MCF 10A (cell line): ENCODE data around the gene ILF2. TPM values are rescaled to one million over a fixed set of nuclear protein-coding genes. Genes with fewer than 3 reads are reported as not detected.
"Not testable (repeated sequence)": the region's sequence is repeated elsewhere in the genome, so short reads cannot be mapped to it uniquely, and the experiment has no call there.

Experiments used
- Bru-seq: library from RNA; stranded (reverse); fragments of 400-500 nt; gene quantifications from one replicate; lab custom pipeline; 2021; lab: Mats Ljungman, UMichigan
- BruChase-seq, 2 experiments: library from RNA; stranded (reverse); fragments of 400-500 nt; gene quantifications; one replicate each; lab custom pipeline; 2021; lab: Mats Ljungman, UMichigan
- BruUV-seq: library from RNA; stranded (reverse); fragments of 400-500 nt; replicated peaks from 2 replicates; lab custom pipeline; 2021; lab: Mats Ljungman, UMichigan
- CTCF ChIA-PET: fragments of 300-600 bp; sonication (Branson Sonifier 250); formaldehyde crosslinking; extraction: SDS; loops from one replicate; lab custom pipeline; 2021; ENCODE audit warnings: antibody characterized with exemption, inconsistent platforms; lab: Yijun Ruan, JAX
- POLR2A ChIA-PET: fragments of 300-600, 350-650 bp; sonication (Branson Sonifier 250); formaldehyde crosslinking; extraction: SDS; loops from one replicate; lab custom pipeline; 2020; ENCODE audit warnings: antibody characterized with exemption, inconsistent platforms; lab: Yijun Ruan, JAX
- DNase-seq: peaks from one replicate; pipeline ENCODE4 v3.0.0-alpha.2; 2018; ENCODE audit not compliant: unreplicated experiment
- H3K27ac Mint-ChIP-seq: one replicate; pipeline ENCODE4 v1.8.0; 2022; ENCODE audit warnings: mild to moderate bottlenecking, low read depth, mixed read lengths; ENCODE audit not compliant: unreplicated experiment
- H3K27me3 Mint-ChIP-seq: one replicate; pipeline ENCODE4 v1.8.0; 2022; ENCODE audit warnings: mixed read lengths; ENCODE audit not compliant: insufficient read depth, unreplicated experiment
- H3K36me3 Mint-ChIP-seq: one replicate; pipeline ENCODE4 v1.8.0; 2022; ENCODE audit warnings: mild to moderate bottlenecking, moderate library complexity, mixed read lengths; ENCODE audit not compliant: insufficient read depth, unreplicated experiment
- H3K4me1 Mint-ChIP-seq: one replicate; pipeline ENCODE4 v1.8.0; 2022; ENCODE audit warnings: mixed read lengths; ENCODE audit not compliant: insufficient read depth, unreplicated experiment
- H3K4me3 Mint-ChIP-seq: one replicate; pipeline ENCODE4 v1.8.0; 2022; ENCODE audit warnings: mild to moderate bottlenecking, moderate library complexity, mixed read lengths; ENCODE audit not compliant: unreplicated experiment
- H3K9me3 Mint-ChIP-seq: one replicate; pipeline ENCODE4 v1.8.0; 2022; ENCODE audit warnings: mixed read lengths; ENCODE audit not compliant: unreplicated experiment
- intact Hi-C: fragments of 100-400 bp; cut with micrococcal nuclease; formaldehyde crosslinking; loops from 2 replicates; pipeline ENCODE4 v1.14.1; 2022
- long read RNA-seq: library from polyadenylated mRNA; stranded (forward); transcript quantifications from one replicate; pipeline ENCODE4 v2.0.0, GENCODE V29; 2022
- total RNA-seq: library from RNA; stranded (reverse); gene quantifications from 2 replicates; pipeline ENCODE4 v1.2.3, GENCODE V29; 2022
- TF ChIP-seq, protein P1 (sequence below): fragments of 200-600 bp; IDR thresholded peaks from one replicate; pipeline ENCODE4 v1.8.0; 2022; ENCODE audit warnings: antibody characterized with exemption, mild to moderate bottlenecking; ENCODE audit not compliant: unreplicated experiment

Gene ILF2
- total RNA-seq = 348 and 374 TPM in 2 replicates
- percentile 97 among the genes with signal in this experiment for Bru-seq, nascent RNA
- percentile 99 among the genes with signal in this experiment for BruChase-seq, experiment 1, labeled RNA remaining after a 6-hour chase
- percentile 98 among the genes with signal in this experiment for BruChase-seq, experiment 2, labeled RNA remaining after a 2-hour chase
- long read RNA-seq, transcript ILF2-201 (14 exons, 1,659 nt) = major isoform, 1,095 of 1,209 reads
- long read RNA-seq, partial matches to known transcripts = 45 of 1,209 reads
- long read RNA-seq, other reads (novel, unspliced or antisense) = 66 of 1,209 reads

DNA sequence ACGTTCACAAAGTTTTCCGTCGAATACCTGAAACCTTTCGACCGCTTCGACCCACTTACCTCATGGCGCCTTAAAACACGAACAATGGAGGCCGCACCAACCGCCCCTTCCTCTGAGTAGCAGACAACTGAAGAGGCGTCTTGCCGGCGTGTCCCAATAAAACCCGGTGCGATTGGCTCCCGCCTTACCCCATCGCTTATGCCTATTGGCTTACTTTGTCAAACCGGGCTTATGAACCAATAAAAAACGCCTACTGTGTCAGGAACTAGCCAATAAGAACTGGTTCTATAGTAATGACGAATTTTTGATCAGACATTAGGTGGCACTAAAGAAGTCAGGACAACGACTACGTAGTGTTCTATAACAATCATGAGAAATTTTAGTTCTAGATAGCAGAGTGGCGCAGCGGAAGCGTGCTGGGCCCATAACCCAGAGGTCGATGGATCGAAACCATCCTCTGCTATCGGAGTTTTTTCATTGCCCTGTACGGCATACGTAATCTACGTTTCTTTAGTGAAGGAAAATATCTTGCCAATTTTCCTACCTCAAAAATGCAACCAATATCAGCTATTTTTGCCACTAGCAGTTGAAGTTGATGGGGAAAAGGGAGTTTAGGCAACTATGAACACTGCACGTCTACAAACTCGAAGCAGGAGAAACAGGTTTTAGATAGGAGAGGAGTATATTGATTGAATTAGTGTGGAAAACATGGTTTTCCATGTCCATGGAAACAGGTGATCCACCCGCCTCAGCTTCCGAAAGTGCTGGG lies at the start of gene ILF2:
Gene ILF2 (minus strand): TSS at position 135 of the 769 bp plus-strand sequence. CDS start 71 bp downstream, at position 64.
- Mint-ChIP-seq H3K4me1 (peaks cover 5% of the 10 kb centered on the region), H3K27ac (no peak within 1 kb of the TSS), H3K4me3 (no peak within 1 kb of the TSS), H3K9me3 (no peaks in the 10 kb centered on the region), H3K27me3 (no peaks in the 10 kb centered on the region), H3K36me3 (no peaks in the 10 kb centered on the region)
- ChIA-PET CTCF (interaction anchor here (0.6 to 14.1 kb wide), 11 partner anchors 12 to 321 kb away, joined by 3 to 273 read pairs (median 4); no protein-coding TSS in a partner anchor), POLR2A (interaction anchor here (0.5 to 8.0 kb wide), 42 partner anchors 10 to 1634 kb away, joined by 3 to 80 read pairs (median 4); partner anchors contain the start of genes CHTOP, CREB3L4, DENND4B and INTS3)
- TSS peak; percentile 96 for BruUV-seq
- TF ChIP-seq, protein P1, sequence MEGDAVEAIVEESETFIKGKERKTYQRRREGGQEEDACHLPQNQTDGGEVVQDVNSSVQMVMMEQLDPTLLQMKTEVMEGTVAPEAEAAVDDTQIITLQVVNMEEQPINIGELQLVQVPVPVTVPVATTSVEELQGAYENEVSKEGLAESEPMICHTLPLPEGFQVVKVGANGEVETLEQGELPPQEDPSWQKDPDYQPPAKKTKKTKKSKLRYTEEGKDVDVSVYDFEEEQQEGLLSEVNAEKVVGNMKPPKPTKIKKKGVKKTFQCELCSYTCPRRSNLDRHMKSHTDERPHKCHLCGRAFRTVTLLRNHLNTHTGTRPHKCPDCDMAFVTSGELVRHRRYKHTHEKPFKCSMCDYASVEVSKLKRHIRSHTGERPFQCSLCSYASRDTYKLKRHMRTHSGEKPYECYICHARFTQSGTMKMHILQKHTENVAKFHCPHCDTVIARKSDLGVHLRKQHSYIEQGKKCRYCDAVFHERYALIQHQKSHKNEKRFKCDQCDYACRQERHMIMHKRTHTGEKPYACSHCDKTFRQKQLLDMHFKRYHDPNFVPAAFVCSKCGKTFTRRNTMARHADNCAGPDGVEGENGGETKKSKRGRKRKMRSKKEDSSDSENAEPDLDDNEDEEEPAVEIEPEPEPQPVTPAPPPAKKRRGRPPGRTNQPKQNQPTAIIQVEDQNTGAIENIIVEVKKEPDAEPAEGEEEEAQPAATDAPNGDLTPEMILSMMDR = peak; percentile 27
- DNase-seq = peak; percentile 100
- intact Hi-C loops = loop anchor here (1.0 to 5.0 kb wide), 8 partner anchors 37 to 160 kb away; partner anchors contain the start of genes CHTOP, INTS3 and S100A13

DNA sequence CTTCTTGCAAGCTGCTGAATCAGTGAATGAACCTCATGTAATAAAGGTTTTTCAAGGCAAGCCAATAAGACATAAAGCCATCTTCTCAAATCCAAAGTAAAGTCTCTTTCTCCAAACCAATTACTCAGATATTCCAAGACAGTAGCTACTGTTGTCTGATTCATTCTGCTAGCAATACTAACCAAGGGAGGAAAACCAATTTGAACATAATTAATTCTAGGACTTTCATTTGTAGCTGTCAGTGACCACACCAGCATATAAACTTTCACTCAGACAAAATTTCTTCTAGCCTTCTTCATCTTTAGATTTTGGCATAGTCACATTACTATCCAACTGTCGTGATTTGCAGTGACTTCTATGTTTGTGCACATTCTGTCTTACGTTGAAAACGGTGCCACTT lies 46.5 kb upstream of the ILF2 start:
- Mint-ChIP-seq H3K4me1 (no peaks in the 10 kb centered on the region), H3K27ac (no peak overlapping the region), H3K4me3 (no peak overlapping the region), H3K27me3 (no peaks in the 10 kb centered on the region), H3K9me3 (no peaks in the 10 kb centered on the region), H3K36me3 (no peaks in the 10 kb centered on the region)
- no TSS peak for BruUV-seq
- DNase-seq = no peak
- TF ChIP-seq, protein P1 = no peak
- POLR2A ChIA-PET = interaction anchor here (0.8 to 4.6 kb wide), 2 partner anchors 9 to 11 kb away, joined by 4 to 35 read pairs; partner anchors contain the start of gene INTS3
- intact Hi-C loops = no loop called here
- CTCF ChIA-PET = interaction anchor here (0.5 to 0.9 kb wide), 4 partner anchors 9 to 523 kb away, joined by 3 to 5 read pairs (median 4); partner anchors contain the start of gene RAB13

DNA sequence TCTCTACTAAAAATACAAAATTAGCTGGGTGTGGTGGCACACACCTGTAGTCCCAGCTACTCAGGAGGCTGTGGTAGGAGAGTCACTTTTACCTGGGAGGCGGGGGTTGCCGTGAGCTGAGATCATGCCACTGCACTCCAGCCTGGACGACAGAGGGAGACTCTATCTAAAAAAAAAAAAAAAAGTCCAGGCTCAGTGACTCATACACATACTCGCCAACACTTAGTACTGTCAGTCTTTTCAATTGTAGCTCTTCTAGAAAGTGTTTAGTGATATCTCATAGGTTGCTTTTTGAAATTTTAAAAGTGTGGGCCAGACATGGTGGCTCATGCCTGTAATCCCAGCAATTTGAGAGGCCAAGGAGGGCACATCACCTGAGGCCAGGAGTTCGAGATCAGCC lies 45.4 kb upstream of the ILF2 start:
- H3K4me1 Mint-ChIP-seq, H3K27ac Mint-ChIP-seq, H3K36me3 Mint-ChIP-seq, H3K9me3 Mint-ChIP-seq, DNase-seq, H3K27me3 Mint-ChIP-seq, H3K4me3 Mint-ChIP-seq, BruUV-seq, intact Hi-C loops: not testable (repeated sequence)
- CTCF ChIA-PET = interaction anchor here (0.5 to 0.9 kb wide), 4 partner anchors 19 to 486 kb away, joined by 3 to 4 read pairs (median 3); partner anchors contain the start of gene NPR1
- POLR2A ChIA-PET = interaction anchor here (0.9 to 1.3 kb wide), 3 partner anchors 11 to 40 kb away, joined by 3 to 6 read pairs (median 3); partner anchors contain the start of gene INTS3

DNA sequence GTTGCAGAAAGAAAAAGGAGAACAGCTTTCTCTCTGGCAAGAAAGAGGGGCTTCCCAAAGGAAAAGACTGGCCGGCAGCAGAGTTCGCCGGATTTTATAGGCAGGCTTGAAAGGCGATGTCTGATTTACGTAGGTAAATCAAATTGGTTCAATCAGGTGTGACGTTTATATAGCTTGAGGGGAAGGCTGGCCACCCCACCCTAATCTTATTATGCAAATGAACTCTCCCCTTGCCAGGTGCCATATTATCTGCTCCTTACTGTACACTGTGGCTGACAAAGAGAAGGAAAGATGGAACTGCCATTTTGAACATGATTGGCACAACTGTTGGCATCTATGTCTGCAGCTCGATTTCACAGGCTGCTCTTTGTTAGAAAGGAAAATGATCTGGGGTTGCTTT lies 40.2 kb upstream of the ILF2 start:
- CTCF ChIA-PET = interaction anchor here (0.8 kb wide), 1 partner anchor 95 kb away, joined by 3 read pairs; the partner anchor contains the start of gene S100A14
- intact Hi-C loops = no loop called here
- BruUV-seq = no TSS peak
- no peaks in the 10 kb centered on the region for H3K9me3 Mint-ChIP-seq
- no peak overlapping the region for H3K4me3 Mint-ChIP-seq
- POLR2A ChIA-PET = interaction anchor here (0.5 to 1.0 kb wide), 6 partner anchors 12 to 711 kb away, joined by 3 to 4 read pairs (median 3); no protein-coding TSS in a partner anchor
- H3K27ac Mint-ChIP-seq = no peak overlapping the region
- TF ChIP-seq, protein P1 = no peak
- H3K27me3 Mint-ChIP-seq = no peaks in the 10 kb centered on the region
- peaks cover 8% of the 10 kb centered on the region for H3K4me1 Mint-ChIP-seq
- peaks cover 5% of the 10 kb centered on the region for H3K36me3 Mint-ChIP-seq
- DNase-seq = no peak
